Activated CD4-positive, CD25-positive, alpha-beta regulatory T cell treated with anti-CD3 and anti-CD28 coated beads, Interleukin-2, amount 50 U/mL, for 16 hours (primary cell): ENCODE measurements around the gene SIX1.

ENCODE experiments used
- DNase-seq: peaks from one replicate; pipeline ENCODE4 v3.0.0-alpha.2; 2020; ENCODE audit warnings: low read depth, low spot score

Gene SIX1

GRCh38 chr14:60648934-60649874 is at the start of gene SIX1:
TSS of gene SIX1 (minus strand) at chr14:60649477. CDS start at chr14:60649189, 288 bp downstream.
- no peak for DNase-seq

DNA sequence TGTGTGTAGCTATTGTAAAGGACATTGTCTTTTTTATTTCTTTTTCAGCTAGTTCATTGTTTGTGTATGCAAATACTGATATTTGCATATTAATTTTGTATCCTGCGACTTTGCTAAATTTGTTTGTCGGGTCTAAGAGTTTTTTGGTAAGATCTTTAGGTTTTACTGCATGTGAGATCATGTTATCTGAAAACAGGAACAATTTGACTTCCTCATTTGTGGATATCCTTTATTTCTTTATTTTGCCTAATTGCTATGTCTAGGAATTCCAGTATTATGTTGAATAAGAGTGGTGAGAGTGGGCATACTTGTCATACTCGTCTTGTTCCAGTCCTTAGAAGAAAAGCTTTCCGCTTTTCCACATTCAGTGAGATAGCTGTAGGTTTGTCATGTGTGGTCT is 46.0 kb upstream of the SIX1 start:
- DNase-seq, result no peak

GRCh38 chr14:60691383-60692113 is 42.3 kb upstream of the SIX1 start:
- no peak for DNase-seq

GRCh38 chr14:60686865-60687264 is 37.6 kb upstream of the SIX1 start:
- DNase-seq, result no peak

- DNase-seq, result no peak
These were observed 34.9 kb upstream of the SIX1 start for GRCh38 chr14:60684203-60684602.

DNA sequence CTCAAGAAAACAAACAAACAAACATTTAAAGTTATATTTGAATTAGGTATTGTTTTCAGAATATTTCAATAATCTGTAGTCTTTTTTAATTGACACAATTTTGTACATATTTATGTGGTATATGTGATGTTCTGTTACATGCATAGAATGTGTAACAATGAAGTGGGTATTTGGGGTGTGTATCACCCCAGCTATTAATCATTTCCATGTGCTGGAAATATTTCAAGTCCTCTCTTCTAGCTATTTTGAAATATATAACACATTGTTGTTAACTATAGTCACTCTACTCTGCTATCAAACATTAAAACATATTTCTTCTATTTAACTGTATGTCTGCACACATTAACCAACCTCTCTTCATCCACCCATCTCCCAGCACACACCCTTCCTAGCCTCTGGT is 32.0 kb upstream of the SIX1 start:
- no peak for DNase-seq

GRCh38 chr14:60680511-60680910 is 31.2 kb upstream of the SIX1 start:
- no peak for DNase-seq

GRCh38 chr14:60679566-60680258 is 30.4 kb upstream of the SIX1 start:
- DNase-seq, result no peak

DNA sequence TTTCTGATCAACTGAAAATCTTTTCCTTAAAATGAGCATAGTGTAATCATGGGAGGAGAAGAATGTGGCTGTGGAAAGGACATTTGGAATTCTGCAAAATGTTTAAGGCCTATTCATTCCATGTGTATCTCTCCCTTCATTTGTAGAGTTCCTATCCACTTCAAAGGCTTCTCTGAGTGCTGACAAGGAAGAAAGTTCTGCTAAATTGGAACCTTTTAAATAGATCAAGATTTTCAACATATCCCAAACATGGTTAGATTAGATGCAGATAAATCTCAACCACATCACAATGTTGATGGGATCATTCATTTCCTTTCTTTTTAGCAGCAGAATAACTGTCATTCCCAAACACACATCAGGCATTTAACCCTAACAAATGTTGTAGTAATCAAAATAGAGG is 28.4 kb upstream of the SIX1 start:
- no peak for DNase-seq

DNA sequence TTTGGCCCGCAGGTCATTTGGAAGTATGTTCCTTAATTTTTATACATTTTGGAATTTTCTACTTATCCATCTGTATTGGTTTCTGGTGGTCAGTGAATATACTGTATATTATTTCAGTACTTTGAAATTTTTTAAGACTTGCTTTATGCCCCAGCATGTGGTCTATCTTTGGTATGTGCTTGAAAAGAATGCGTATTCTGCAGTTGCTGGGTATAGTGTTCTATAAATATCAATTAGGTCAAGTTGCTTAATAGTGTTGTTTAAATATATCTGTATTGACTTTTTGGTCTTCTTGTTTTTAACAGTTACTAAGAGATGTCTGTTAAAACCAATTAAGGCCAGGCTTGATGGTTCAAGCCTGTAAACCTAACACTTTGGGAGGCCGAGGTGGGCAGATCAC is 21.7 kb upstream of the SIX1 start:
- no peak for DNase-seq

DNA sequence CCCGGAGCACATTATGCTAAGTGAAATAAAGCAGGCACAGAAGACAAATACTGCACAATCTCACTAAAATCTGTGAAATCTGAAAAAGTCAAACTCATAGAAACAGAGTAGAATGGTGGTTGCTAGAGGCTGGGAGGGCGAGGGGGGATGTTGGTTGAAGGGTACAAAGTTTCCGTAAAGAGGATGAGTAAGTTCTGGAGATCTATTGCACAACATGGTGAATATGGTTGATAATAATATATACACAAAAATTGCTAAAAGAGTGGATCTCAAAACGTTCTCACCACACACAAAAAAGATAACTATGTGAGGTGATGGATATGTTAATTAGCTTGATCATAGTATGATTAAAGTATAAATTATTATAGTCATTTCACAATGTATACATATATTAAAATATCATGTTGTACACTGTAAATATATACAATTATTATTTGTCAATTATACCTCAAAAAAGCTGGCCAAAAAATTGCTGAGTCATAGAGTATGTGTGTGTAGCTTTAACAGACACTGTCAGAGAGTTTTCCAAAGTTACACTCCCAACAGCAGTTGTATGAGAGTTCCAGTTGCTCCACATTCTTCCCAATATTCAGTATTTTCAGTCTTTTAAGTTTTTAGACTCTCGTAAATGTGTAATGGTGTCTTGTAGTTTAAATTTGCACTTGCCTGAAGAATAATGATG is 19.3 kb upstream of the SIX1 start:
- no peak for DNase-seq

GRCh38 chr14:60665177-60665550 is 15.9 kb upstream of the SIX1 start:
- no peak for DNase-seq

GRCh38 chr14:60662982-60663381 is 13.7 kb upstream of the SIX1 start:
- DNase-seq, result no peak

GRCh38 chr14:60661721-60662120 is 12.4 kb upstream of the SIX1 start:
- no peak for DNase-seq

- DNase-seq, result no peak
These were observed 9.8 kb upstream of the SIX1 start for GRCh38 chr14:60658909-60659585.

DNA sequence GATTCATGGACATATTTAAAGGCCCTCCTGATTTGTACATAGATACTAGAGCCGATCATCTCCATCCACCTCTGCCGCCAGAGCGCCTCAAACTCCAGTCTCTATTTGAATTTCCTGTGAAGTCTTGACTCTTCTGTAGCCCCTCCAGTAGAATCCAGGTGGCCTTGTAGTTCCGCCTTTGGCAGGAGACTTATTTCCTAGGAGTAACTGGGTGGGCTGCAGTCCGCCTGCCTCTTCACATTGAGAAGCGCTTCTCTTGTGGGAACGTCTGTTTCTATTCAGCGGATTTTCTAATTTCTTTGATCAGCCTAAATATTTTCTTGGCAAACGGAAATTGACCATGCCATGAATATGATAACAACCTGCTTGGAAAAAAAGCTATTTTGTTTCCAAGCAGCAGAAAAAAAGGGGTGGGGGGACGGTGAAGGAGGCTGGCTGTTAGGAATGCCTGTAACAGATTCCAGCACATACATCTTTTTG is 9.0 kb upstream of the SIX1 start:
- DNase-seq, result no peak

DNA sequence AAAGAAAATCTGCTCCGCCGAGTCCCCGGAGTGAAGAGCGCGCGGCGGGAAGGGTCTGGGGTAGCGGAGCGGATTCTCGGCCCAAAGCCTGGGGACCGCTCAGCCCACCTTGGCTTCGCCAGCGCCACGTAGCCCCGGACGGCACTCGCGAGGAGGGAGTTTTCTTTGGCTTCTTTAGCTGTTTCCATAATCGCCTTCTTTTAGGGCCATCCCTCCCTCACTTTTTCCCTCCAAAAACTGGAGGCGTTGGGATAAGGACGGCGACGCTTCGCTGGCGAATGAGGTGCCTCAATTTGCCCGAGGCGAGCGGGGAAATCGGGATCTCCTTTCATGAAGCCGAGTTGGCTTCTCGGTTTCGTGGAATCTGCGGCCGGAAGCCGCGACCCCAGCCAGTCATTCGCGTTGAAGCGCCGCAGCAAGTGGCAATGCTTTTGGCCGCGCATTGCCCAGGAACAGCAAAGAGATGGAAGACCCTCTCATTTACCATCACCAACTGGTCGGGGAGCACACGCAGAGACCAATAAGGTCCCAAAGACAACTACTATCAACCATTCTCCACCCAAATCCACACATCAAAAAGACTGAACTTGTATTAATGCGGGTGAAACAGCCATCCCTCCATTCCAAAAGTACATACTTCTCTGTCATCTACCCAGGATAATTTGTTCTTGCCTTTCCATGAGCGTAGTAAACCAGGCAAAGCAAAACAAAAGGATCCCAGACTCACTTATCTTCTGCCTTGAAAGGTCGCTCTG is 8.4 kb upstream of the SIX1 start:
- no peak for DNase-seq

- no peak for DNase-seq
These were observed 7.6 kb upstream of the SIX1 start for GRCh38 chr14:60656686-60657455.

DNA sequence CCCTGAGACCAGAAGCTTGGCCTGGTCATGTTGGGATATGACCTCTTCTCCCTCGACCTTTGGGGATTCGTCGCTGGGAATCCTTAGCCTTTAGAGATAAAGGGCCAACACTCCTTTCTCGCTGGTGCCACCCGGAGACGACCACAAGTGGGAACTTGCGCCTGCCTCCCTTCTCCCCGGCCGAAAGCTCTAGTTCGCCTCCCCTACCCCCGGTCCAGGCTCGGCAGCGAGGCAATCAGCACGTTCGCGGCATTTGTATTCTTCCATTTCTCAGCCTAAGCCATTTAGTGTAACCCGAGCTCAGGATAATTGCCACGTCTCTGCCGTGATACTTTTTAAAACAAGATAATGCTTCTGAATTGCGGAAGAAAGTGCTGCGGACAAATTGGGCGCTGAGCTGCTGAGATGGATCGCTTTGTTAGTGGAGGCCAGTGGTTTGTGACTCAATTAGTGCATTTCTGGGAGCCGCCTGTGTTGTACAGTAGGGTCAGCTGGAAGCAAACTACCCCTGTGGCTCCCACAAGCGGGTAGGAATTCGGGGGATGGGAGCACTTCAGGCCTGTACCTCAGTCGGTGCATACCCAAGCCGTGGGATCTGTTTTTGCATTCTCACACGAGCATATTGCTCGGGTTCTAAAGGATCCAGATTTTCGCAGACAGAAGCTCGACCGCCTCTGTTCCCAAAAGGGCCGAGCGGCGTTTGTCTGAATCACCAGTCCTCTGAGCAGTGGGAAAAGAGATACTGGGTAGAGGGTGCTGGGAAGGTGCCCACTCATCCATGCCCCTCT is 6.8 kb upstream of the SIX1 start:
- no peak for DNase-seq
